SK-N-SH (cell line): Measurements from ENCODE around the gene DNMT3A. TPM values are rescaled to one million over a fixed set of nuclear protein-coding genes. Genes with fewer than 3 reads are reported as not detected.
A peak's percentile ranks its signal among the peaks of the same experiment; 100 is the strongest.

Source experiments
- CHD2 ChIP-seq: fragments of 150-350 bp; IDR thresholded peaks from 2 replicates; pipeline ENCODE4 v1.6.1; 2018; ENCODE audit warnings: low read length; ENCODE audit not compliant: partially characterized antibody
- ELF1 ChIP-seq: IDR thresholded peaks from 2 replicates; pipeline ENCODE4 v1.4.0; 2012
- FOXJ3 ChIP-seq: sonication (generic); formaldehyde crosslinking; IDR thresholded peaks from 2 replicates; pipeline ENCODE4 v1.5.1; 2020; ENCODE audit warnings: mild to moderate bottlenecking, missing genetic modification reagents
- FOXM1 ChIP-seq: IDR thresholded peaks from 2 replicates; pipeline ENCODE4 v1.4.0; 2012; ENCODE audit warnings: low read depth, mild to moderate bottlenecking
- GABPA ChIP-seq: IDR thresholded peaks from 2 replicates; pipeline ENCODE4 v1.4.0; 2012; ENCODE audit warnings: low read depth, mild to moderate bottlenecking
- JUND ChIP-seq: IDR thresholded peaks from 2 replicates; pipeline ENCODE4 v1.4.0; 2012
- MXI1 ChIP-seq: IDR thresholded peaks from 2 replicates; pipeline ENCODE4 v1.6.1; 2012; ENCODE audit warnings: mild to moderate bottlenecking, low read depth, low read length, improper control_type of control experiment
- NFIC ChIP-seq: IDR thresholded peaks from 2 replicates; pipeline ENCODE4 v1.4.0; 2012; ENCODE audit warnings: borderline replicate concordance
- RCOR1 ChIP-seq: fragments of 150-350 bp; IDR thresholded peaks from 2 replicates; pipeline ENCODE4 v1.6.1; 2017; ENCODE audit warnings: antibody characterized with exemption, low read length
- RFX5 ChIP-seq: IDR thresholded peaks from 2 replicates; pipeline ENCODE4 v1.6.1; 2012; ENCODE audit warnings: mild to moderate bottlenecking, improper control_type of control experiment, low read length
- SMC3 ChIP-seq: IDR thresholded peaks from 2 replicates; pipeline ENCODE4 v1.6.1; 2012; ENCODE audit warnings: low read depth, low read length, improper control_type of control experiment
- TAF1 ChIP-seq: IDR thresholded peaks from 2 replicates; pipeline ENCODE4 v1.6.1; 2012; ENCODE audit warnings: low read depth, mild to moderate bottlenecking, low read length, moderate library complexity, borderline replicate concordance
- polyA plus RNA-seq, 3 experiments: library from polyadenylated mRNA; depleted of rRNA; stranded (reverse); fragments of >200 nt; gene quantifications; 2 replicates each; pipeline ENCODE4 v1.2.3, GENCODE V29; 2012
- TF ChIP-seq, protein P1 (sequence below): IDR thresholded peaks from 2 replicates; pipeline ENCODE4 v1.4.0; 2012; ENCODE audit warnings: low read depth, borderline replicate concordance
- TF ChIP-seq, protein P2 (sequence below): IDR thresholded peaks from 2 replicates; pipeline ENCODE4; 2012
- TF ChIP-seq, protein P3 (sequence below): IDR thresholded peaks from 2 replicates; pipeline ENCODE4 v1.4.0; 2012; ENCODE audit warnings: low read depth, borderline replicate concordance
- TF ChIP-seq, protein P4 (sequence below): fragments of 150-350 bp; IDR thresholded peaks from 2 replicates; pipeline ENCODE4 v1.6.1; 2017; ENCODE audit warnings: antibody characterized with exemption, low read length, low read depth, borderline replicate concordance
- TF ChIP-seq, protein P5 (sequence below): fragments of 200-600 bp; sonication (generic); IDR thresholded peaks from 2 replicates; pipeline ENCODE4 v1.6.1; 2017; ENCODE audit warnings: antibody characterized with exemption, mild to moderate bottlenecking, moderate library complexity

The DNMT3A gene
- polyA plus RNA-seq, 1 of the 3 experiments (the other 2 are of a cell fraction), result 5.6 TPM

DNA sequence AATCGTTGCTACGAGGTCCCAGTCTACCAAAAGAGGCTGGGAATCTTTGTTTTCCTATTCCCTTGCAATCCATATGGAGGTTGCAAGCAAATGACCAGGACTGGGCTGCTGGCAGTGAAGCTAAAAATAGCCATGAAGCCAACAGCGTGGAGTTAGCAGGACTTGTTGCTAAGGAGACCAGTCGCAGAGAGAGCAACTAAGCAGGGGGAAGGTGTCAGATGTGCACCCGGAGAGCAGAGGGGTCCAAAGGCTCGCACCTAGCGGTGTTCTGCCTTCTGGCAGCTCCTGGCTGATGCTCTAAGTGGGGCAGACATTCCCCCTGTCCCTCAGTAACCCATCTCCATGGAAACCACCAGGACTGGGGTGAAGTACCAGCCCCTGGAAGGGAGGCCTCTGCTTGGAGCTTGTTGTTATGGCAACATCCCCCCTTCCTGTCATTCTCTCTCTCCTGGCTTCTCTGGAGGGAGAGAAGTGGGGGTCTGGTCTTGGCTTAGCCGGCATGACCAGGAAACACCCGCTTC lies 84.6 kb downstream of the DNMT3A start (continued):
- TF ChIP-seq, protein P1, sequence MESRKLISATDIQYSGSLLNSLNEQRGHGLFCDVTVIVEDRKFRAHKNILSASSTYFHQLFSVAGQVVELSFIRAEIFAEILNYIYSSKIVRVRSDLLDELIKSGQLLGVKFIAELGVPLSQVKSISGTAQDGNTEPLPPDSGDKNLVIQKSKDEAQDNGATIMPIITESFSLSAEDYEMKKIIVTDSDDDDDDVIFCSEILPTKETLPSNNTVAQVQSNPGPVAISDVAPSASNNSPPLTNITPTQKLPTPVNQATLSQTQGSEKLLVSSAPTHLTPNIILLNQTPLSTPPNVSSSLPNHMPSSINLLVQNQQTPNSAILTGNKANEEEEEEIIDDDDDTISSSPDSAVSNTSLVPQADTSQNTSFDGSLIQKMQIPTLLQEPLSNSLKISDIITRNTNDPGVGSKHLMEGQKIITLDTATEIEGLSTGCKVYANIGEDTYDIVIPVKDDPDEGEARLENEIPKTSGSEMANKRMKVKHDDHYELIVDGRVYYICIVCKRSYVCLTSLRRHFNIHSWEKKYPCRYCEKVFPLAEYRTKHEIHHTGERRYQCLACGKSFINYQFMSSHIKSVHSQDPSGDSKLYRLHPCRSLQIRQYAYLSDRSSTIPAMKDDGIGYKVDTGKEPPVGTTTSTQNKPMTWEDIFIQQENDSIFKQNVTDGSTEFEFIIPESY, result no peak
- TF ChIP-seq, protein P2, sequence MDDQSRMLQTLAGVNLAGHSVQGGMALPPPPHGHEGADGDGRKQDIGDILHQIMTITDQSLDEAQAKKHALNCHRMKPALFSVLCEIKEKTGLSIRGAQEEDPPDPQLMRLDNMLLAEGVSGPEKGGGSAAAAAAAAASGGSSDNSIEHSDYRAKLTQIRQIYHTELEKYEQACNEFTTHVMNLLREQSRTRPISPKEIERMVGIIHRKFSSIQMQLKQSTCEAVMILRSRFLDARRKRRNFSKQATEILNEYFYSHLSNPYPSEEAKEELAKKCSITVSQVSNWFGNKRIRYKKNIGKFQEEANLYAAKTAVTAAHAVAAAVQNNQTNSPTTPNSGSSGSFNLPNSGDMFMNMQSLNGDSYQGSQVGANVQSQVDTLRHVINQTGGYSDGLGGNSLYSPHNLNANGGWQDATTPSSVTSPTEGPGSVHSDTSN, result no peak
- no peak for TF ChIP-seq CHD2
- TF ChIP-seq, protein P3, sequence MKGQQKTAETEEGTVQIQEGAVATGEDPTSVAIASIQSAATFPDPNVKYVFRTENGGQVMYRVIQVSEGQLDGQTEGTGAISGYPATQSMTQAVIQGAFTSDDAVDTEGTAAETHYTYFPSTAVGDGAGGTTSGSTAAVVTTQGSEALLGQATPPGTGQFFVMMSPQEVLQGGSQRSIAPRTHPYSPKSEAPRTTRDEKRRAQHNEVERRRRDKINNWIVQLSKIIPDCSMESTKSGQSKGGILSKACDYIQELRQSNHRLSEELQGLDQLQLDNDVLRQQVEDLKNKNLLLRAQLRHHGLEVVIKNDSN, result no peak
- TF ChIP-seq JUND, result no peak
- no peak for TF ChIP-seq FOXJ3 (CRISPR knock-in tag)
- no peak for TF ChIP-seq NFIC
- TF ChIP-seq SMC3, result no peak
- TF ChIP-seq MXI1, result peak; percentile 62
- TF ChIP-seq RFX5, result peak; percentile 63
- TF ChIP-seq, protein P4, sequence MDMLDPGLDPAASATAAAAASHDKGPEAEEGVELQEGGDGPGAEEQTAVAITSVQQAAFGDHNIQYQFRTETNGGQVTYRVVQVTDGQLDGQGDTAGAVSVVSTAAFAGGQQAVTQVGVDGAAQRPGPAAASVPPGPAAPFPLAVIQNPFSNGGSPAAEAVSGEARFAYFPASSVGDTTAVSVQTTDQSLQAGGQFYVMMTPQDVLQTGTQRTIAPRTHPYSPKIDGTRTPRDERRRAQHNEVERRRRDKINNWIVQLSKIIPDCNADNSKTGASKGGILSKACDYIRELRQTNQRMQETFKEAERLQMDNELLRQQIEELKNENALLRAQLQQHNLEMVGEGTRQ, result no peak
- no peak for TF ChIP-seq ELF1
- no peak for TF ChIP-seq RCOR1
- TF ChIP-seq GABPA, result no peak
- TF ChIP-seq, protein P5, sequence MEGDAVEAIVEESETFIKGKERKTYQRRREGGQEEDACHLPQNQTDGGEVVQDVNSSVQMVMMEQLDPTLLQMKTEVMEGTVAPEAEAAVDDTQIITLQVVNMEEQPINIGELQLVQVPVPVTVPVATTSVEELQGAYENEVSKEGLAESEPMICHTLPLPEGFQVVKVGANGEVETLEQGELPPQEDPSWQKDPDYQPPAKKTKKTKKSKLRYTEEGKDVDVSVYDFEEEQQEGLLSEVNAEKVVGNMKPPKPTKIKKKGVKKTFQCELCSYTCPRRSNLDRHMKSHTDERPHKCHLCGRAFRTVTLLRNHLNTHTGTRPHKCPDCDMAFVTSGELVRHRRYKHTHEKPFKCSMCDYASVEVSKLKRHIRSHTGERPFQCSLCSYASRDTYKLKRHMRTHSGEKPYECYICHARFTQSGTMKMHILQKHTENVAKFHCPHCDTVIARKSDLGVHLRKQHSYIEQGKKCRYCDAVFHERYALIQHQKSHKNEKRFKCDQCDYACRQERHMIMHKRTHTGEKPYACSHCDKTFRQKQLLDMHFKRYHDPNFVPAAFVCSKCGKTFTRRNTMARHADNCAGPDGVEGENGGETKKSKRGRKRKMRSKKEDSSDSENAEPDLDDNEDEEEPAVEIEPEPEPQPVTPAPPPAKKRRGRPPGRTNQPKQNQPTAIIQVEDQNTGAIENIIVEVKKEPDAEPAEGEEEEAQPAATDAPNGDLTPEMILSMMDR, result no peak
- no peak for TF ChIP-seq TAF1
- TF ChIP-seq FOXM1, result no peak
